GM18861 (cell line): ENCODE results near the gene USP13.
"Not testable (repeated sequence)": the region's sequence is repeated elsewhere in the genome, so short reads cannot be mapped to it uniquely, and the experiment has no call there.

ENCODE experiments used
- ATAC-seq: cut with Tn5 transposase; IDR thresholded peaks from one replicate; pipeline ENCODE4 v1.9.1; 2021; ENCODE audit not compliant: unreplicated experiment

The USP13 gene

DNA sequence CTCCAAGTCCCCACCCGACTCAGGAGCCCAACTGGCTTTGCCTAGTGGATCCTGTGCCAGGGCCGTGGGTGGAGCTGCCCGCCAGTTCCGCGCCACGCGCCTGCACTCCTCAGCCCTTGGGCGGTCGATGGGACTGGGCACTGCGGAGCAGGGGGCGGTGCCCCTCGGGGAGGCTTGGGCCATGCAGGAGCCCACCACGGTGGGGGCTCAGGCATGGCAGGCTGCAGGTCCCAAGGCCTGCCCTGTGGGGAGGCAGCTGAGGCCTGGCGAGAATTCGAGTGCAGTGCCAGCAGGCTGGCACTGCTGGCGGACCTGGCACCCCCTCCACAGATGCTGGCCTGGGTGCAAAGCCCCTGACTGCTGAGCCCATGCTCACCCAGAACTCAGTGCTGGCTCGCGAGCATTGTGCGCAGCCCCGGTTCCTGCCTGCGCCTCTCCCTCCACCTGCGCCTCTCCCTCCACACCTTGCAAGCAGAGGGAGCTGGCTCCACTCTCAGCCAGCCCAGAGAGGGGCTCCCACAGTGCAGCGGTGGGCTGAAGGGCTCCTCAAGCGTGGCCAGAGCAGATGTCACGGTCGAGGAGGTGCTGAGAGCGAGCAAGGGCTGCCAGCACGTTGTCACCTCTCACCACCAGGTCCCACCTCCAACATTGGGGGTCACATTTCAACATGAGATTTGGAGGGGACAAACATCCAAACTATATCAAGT lies 122.7 kb downstream of the USP13 start:
- no peak for ATAC-seq

DNA sequence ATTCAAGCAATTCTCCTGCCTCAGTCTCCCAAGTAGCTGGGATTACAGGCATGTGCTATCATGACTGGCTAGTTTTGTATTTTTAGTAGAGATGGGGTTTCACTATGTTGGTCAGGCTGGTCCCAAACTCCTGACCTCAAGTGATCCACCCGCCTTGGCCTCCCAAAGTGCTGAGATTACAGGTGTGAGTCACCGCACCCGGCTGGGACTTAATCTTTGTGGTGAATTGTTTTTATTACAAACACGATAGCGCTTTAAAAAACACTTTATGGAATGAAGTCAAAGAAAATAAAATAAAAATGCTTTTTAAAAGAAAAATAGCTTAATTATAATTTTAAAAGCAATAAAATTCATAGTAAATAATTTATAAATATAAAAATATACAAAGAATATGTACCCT lies 130.0 kb downstream of the USP13 start:
- not testable (repeated sequence) for ATAC-seq

DNA sequence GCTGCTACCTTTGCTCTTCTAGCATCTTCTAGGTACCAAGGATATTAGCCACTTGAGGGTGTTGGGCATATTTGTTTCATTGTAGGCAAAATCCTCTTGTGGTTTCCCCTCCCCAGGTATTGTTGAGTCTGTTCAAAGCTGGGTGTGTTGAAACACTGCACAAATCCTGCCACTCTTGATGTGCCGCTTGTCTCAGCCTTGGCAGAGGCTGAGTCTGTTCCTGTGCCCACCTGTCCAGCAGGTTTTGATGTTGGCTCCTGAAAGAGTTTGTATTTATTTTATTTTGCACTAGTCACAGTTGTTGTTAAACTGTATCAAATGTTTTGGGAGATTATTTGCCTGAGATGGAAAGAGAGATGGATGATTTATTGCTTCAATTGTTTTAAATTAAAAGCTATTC lies 136.2 kb downstream of the USP13 start:
- no peak for ATAC-seq

DNA sequence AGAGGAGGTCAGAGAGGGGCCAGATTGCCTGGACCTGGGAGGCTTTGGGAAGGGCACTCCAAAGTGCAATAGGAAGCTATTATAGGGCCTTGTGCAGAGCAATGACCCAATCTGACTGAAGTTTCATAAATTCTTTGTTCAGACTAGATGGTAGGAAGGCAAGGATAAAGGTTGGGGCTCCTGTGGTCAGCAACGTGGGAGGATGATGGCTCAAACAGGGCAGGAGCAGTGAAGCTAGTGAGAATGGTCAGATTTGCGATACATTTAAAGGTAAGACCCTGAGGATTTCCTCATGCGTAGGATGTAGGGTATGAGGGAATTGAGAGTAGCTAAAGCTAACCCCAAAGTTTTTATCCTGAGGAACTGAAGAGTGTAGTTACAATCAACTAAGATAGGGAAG lies 139.0 kb downstream of the USP13 start:
- ATAC-seq, result no peak

DNA sequence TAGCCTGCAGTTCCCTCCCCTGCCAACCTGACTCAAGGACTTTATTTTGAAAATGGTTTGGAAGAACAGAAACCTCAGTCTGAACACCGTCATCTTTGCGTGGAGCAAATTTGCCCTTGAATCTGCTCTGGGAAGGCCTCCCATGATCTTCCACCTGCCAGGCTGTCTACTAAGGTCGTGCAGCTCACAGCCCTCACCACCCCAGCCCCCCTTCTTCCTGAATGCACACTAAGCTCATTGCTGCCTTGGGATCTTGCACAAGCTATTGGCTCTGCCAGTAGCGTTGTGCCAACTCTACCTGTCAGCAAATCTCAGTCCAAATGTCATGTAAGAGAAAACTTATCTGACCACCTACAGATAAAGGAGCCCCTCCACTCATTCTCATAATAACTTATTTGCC lies 141.5 kb downstream of the USP13 start:
- ATAC-seq, result no peak

DNA sequence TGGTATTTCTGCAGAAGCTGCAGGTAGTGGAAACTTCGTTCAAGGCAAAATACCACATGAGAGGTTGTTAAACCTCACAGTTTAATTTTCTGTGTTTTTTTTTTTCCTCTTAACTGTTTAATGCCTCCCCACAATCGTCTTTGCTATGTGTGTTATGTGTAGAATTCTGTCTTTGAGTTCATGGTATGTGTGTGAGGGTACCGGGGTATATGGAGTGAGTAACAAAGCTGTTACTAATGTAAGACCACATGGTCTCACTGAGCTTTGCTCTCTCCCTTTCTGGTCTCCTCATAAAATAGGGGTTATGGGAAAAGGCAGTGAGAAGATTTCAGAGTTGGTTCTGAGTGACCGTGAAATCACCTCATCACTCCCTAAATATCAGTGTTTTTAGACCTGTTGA lies 143.6 kb downstream of the USP13 start:
- ATAC-seq, result no peak

DNA sequence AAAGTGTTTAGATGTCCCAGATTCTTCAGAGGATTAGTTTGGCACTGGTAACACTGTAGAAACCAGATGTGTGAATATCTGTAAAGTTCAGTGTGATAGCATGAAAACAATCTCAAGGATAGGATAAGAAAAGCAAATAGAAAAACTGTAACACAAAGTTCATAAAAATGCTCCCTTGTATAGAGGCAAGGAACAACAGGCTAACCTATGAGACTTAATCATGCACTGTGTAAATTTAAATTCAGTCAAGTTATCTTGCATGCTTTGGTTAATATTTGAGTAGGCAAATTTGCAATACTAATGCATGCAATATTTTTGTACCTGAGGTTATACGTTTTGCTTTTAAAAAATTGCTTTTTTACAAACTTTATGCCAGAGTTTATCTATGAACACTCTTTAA lies 144.4 kb downstream of the USP13 start:
- ATAC-seq, result no peak

DNA sequence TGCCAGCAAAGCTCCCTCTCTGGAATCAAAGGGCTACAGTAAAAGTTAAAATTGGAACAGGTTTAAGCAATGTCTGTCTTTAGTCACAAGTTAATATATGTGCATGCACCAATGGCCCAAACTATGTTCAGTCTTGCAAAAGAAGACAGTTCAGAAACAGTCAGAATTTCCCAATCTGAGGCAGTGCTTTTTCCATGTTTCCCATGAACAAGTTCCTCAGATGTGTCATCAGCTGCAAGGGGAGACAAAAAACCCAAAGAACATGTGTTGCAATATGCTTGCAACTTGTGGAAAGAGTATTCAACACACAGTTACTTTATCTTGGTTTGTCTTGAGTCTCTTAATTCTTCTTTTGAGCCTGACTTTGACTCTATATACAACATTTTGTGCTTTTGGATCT lies 148.4 kb downstream of the USP13 start:
- ATAC-seq, result no peak

DNA sequence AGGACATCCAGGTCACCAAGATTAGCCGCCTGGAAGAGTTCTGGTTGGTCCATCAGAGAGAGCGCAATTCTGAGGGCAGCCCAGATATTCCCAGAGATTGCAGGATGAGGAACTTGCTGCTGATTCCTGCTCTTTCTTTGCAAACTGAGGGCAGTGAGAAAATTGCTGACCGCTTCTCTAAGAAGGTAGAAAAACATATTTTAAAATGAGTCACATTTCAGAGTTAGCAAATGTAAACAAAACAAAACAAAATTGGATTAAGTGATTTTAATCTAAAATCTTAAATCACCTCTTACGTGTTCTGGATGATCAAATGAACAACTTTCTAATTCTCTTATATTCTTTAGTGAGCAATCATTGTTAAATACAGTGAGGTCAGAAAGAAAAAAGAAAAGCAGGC lies 149.0 kb downstream of the USP13 start:
- ATAC-seq, result no peak

DNA sequence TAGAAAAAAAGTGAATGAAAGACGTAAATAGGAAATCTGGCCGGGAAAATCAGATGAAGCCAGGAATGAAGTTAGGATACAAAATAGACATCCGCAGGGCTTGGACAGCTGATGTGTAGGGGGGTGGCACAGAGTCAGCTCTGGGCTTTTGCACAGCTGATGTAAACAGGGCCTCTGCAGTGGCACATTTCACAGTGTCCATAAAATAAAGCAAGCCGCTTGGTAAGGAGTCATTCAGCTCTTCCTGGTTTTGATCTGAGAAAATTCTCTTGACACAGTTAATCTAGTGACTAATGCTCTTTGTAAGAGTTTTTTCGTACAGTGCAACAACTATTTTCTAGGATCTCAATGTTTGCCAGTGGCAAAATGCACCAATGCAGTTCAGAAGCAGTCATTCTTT lies 153.3 kb downstream of the USP13 start:
- ATAC-seq, result no peak

DNA sequence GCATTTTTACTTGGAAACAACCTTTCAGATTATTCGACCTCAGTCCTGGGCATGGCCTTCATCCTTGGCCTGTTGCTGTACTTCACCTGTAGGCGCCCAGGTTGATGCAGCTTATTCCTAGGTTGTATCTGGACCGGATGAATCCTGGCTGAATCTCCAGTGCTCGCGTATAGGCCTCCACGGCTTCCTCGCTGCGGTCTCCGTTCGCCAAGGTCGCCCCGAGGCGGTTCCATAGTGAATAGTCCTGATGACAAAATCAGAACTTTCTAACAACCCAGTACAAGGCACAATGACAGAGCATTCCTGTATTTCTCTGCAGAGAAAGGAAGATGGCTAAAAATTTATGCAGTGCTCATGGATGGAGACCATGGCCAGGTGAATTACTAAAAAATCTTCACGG lies 154.7 kb downstream of the USP13 start:
- no peak for ATAC-seq

DNA sequence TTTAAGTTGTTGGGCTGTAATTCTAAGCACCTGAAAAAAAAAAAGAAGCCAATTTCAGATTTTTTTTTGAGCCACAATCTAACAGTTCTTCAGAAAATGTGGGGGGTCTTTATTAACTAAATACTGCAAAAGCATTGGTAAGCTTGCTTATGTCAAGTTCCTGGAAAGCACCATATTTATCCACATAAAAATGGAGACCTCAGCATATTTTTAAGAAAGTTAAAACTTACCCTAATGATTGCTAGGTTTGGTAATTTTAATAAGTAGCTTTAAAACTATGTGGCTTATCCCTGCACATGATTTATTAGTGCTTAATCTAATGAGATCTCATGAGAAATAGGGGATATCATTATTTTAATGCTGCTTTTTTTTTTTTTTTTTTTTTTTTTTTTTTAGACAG lies 156.8 kb downstream of the USP13 start:
- ATAC-seq, result no peak

DNA sequence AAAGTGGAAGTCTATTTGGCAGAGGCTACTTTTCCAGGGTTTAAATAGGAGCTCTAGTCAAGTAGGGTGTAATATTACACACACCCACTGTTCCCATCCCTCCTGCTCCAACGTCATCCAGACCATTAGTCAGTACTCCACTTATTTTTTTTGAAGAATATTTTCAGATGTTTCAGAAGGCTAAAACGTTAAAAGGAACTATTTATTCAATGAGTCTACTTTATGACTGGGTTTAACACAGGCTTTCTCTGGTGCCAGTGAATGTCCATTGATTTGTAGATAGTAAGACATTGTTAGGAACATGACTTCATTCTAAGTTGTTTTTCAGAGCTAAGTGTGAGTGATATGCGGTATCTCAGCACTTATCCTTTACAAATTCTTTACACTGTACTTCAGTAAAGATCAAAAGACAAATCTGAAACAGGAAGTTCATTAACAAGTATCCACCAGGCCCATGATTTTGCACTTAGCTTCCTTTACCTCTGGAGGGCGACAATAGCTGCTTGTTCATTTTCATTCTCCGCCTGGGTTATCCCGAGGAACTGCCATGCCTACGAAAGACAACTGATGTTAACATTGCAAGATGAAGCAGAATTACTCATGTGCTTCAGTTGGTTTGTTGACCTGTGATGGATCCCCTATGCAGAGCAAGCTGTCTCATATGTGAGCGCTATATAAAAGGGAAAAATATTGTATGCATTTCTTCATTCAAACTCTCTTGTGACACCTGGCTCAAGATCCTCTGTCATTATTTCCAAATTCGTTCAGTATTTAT lies 158.7 kb downstream of the USP13 start:
- ATAC-seq, result peak; percentile 76

DNA sequence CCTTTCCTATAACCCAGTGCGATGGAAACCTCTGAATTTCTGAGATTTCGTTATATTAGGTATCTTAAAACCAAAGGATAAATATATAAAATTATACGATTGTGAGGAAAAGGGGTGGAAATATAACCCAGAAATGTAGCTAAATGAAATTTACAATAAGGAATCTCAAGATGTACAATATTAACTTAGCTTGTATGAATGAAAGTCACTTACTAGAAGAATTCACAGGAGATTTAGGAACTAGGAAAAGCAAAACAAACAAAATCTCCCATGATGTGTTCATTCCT lies 159.2 kb downstream of the USP13 start:
- no peak for ATAC-seq

DNA sequence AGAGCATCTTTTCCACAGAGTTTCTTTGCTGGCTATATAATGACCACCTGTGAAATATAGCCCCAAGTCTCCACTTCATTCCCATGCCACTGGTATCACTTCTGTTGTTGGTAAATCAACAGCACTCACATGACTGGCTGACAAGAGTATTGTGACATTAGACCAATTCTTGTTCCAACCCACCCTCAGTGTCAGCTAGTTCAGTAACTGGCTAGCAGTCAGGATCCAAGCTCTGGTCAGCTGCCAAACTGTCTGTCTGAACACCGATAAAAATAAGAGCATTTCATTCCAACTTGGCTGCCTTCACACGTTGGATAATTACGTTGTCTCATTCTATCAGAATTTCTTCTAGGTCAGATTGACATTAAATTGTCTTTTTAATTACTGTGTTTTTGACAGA lies 166.5 kb downstream of the USP13 start:
- no peak for ATAC-seq

DNA sequence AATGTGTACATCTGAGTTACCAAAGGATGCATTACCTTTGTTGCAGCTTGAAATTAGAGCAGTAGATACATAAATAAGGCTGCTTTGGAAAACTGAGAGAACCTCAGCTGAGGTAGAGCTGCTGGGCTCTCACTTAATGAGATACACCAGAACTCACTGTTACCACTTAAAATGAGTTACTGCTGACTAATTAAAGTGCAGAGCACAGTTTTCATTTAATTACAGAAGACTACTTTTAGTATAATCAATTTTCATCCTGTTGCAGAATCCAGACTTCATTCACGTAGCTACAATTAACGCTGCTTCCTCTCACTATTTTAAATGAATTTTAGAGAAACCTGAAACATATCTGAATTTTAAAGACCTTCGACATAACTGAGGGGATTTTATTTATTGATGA lies 169.5 kb downstream of the USP13 start:
- no peak for ATAC-seq

DNA sequence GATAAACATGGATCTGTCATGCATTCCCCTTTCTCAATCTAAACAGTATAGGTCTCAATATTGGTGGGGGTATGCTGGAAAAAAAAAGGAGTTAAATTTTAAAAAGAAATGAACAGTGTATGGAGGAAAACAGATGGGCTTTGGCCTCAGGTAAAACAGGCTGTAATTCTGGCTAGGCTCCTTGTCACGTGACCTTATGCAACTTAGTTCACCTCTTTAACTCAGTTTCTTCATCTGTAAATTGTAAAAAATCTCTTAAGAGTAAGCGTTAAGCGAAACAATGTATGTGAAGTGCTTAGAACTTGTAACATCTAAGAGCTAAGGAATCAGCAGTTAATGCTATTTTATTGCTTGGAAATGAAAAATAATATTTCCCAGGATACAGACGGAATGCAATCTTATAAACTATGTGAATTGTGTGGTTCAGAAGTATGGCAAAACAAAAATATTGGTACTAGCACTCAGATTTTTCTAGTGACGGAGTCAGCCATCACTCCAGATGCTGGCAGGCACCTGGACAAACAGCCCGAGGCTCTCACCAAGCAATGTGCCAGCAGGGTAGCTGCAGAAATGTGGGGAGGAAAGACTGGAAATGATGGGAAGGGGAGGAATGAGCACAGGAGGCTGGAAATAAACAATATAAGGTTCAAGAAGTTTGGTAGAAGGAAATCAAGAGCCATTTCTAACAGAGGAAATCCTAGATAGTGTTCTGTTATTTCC lies 172.8 kb downstream of the USP13 start:
- no peak for ATAC-seq

DNA sequence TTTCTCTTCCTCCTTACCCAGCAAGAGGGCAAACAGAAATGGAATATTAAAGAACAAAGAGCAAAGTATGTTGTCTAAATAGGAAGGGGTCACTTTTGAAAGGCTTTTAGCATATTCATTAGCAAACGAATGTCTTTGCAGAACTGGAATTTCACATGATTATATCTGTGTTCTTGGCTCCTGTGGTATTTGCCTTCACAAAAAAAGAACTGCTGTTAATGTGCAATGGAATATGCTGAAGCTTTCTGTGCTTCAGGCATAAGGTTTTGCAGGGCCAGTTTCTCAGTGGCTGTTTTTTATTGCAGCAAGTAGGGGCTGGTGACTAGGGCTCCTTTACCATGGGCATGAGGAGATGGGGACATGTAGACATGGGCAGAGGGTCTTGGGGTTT lies 173.4 kb downstream of the USP13 start:
- no peak for ATAC-seq

DNA sequence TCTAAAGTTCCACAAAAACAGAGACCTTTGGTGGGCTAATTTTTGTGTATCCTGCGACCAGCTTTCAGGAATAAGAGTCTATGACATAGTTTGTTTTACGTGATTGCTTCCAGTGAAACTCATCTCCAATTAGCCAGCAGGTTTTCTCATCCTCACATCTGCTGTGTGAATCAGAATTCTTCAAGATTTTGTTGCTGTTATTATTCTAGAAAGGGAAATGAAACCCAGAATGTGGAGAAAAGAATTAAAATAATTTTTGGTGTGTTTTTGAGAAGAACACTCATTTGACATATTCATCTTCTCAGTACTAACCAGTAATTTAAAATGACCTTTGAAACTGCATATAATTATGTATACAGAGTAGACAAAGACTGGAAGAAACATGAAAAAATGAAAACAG lies 175.9 kb downstream of the USP13 start:
- ATAC-seq, result no peak

DNA sequence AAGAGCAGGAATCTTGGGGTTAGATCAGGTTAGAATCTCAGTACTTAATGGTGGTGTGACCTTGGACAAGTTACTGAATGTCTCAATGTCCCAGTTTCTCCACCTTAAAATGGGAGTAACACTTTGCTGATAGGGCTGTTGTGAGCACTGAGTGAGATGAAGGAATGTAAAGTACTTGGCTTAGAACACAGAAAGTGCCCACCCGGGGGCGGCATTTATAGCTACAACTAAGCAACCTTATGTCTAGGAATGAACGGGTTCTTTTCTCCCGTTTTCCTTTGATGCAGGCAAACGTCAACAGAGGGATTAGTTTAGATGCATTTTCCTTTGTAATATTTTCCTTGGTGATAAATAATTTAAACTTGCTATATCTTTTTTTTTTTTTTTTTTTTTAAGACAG lies 176.6 kb downstream of the USP13 start:
- ATAC-seq, result no peak

DNA sequence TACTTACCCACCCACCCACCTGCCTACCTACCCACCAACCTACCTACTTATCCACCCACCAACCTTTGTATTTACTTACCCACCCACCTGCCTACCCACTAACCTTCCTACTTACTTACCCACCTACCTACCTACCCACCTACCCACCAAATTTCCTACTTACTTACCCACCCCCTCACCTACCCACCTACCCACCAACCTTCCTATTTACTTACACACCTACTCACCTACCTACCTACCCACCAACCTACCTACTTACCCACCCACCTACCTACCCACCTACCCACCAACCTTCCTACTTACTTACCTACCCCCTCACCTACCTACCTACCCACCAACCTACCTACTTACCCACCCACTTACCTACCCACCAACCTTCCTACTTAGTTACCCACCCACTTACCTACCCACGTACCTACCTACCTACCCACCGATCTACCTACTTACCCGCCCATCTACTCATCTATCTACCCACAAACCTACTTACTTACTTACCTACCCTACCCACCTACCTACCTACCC lies 179.6 kb downstream of the USP13 start:
- ATAC-seq, result no peak

DNA sequence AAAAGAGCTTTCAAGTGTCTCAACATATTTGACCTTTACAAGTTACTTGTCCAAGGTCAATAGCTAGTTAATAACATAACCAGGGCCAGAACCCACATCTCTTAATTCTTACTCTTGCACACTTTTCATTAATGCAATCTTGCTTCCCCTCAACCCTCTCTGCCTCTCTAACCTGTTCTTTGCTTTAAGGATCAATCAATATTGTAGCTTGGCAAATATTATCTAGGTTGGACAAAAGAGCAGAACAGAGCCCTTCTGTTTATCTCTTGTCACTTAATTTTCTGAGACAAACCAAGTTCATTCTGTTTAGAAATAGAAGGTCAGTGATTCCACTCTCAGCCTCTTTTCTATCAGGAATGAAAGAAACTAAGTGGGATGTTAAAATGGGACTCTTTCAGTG lies 180.5 kb downstream of the USP13 start:
- ATAC-seq, result no peak
